Muscle of leg (tissue), 11 donors: ENCODE measurements around the gene CLPTM1L. TPM values are rescaled to one million over a fixed set of nuclear protein-coding genes. Genes with fewer than 3 reads are reported as not detected.
"Not testable (repeated sequence)": the region's sequence is repeated elsewhere in the genome, so short reads cannot be mapped to it uniquely, and the experiment has no call there.

Experiments
- DNase-seq: peaks from one replicate; pipeline ENCODE4 v3.0.0; 2013
- H3K27ac ChIP-seq: one replicate; pipeline ENCODE4 v1.5.1; 2013; ENCODE audit warnings: mild to moderate bottlenecking, low read length, control low read depth
- H3K27me3 ChIP-seq: one replicate; pipeline ENCODE4 v1.6.1; 2013; ENCODE audit warnings: low read length; ENCODE audit not compliant: control insufficient read depth, insufficient read depth
- H3K36me3 ChIP-seq: one replicate; pipeline ENCODE4 v1.6.1; 2013; ENCODE audit warnings: low read length; ENCODE audit not compliant: control insufficient read depth, insufficient read depth
- H3K4me1 ChIP-seq: one replicate; pipeline ENCODE4 v1.6.1; 2013; ENCODE audit warnings: low read length; ENCODE audit not compliant: control insufficient read depth, insufficient read depth
- H3K4me3 ChIP-seq: one replicate; pipeline ENCODE4 v1.5.1; 2013; ENCODE audit warnings: low read length, control low read depth
- H3K9me3 ChIP-seq: replicated peaks from 2 replicates; pipeline ENCODE4 v1.6.1; 2013; ENCODE audit warnings: low read depth, low read length; ENCODE audit not compliant: control insufficient read depth
- WGBS: methylation state at CpG from one replicate; pipeline ENCODE4 v1.1.5; 2013; ENCODE audit warnings: missing lambda C conversion rate; ENCODE audit not compliant: insufficient coverage; 5-methylcytosine and 5-hydroxymethylcytosine counted together
- polyA plus RNA-seq, 8 donors: library from polyadenylated mRNA; unstranded; fragments of 120-200 nt; gene quantifications; one replicate each; pipeline versions ENCODE4 v1.2.1 to v1.2.3, GENCODE V29; 2013; ENCODE audit warnings: inconsistent platforms in 1 of 8, low replicate concordance in 1 of 8; ENCODE audit not compliant: insufficient read length in 8 of 8, insufficient read depth in 1 of 8
- total RNA-seq: library from RNA; stranded (reverse); fragments of 120-200 nt; gene quantifications from one replicate; pipeline ENCODE4 v1.2.4, GENCODE V29; 2013

The CLPTM1L gene
- total and polyA plus RNA-seq, 9 donors = 49.1 to 73.6 (median 59.7) TPM

GRCh38 chr5:1362242-1363015 lies 17.5 kb upstream of the CLPTM1L start:
- Histone ChIP-seq H3K9me3 (no peaks in the 10 kb centered on the region), H3K36me3 (no peaks in the 10 kb centered on the region), H3K4me1 (no peaks in the 10 kb centered on the region), H3K4me3 (no peak overlapping the region), H3K27me3 (peaks cover 18% of the 10 kb centered on the region), H3K27ac (no peak overlapping the region)
- 78% methylated on average over 22 of the region's 29 CpGs for WGBS
- no peak for DNase-seq

DNA sequence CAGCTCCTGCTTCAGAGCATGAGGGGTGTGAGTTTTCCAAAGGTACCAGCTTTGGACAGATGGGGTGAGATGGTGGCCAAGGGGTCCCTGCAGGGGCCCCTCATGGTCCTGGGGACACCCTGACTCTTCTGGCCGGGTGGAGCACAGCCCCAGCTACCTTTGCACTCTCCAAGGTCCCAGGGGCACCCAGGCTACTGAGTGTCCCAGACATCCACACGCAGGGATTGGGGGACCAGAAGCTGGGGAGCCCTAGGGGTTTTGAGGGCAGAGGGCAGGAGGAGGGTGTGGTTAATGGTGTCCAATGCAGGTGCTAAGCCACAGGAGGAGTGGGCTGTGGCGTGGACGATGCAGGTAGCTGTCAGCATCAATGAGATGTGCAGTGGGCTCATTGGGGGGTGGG lies 16.0 kb upstream of the CLPTM1L start:
- DNase-seq = no peak
- 87% methylated on average over 4 of the region's 4 CpGs for WGBS
- no peaks in the 10 kb centered on the region for H3K9me3 ChIP-seq

GRCh38 chr5:1360367-1360766 lies 15.5 kb upstream of the CLPTM1L start:
- DNase-seq, H3K9me3 ChIP-seq, H3K4me1 ChIP-seq, H3K27ac ChIP-seq, H3K4me3 ChIP-seq, H3K36me3 ChIP-seq: not testable (repeated sequence)
- H3K27me3 ChIP-seq = peaks cover 19% of the 10 kb centered on the region
- WGBS = 86% methylated on average over 1 of the region's 7 CpGs

More for the DNA sequence above, 16.0 kb upstream of the CLPTM1L start:
- no peaks in the 10 kb centered on the region for H3K36me3 ChIP-seq
- H3K27ac ChIP-seq = no peak overlapping the region
- H3K4me3 ChIP-seq = no peak overlapping the region
- no peaks in the 10 kb centered on the region for H3K4me1 ChIP-seq
- peaks cover 19% of the 10 kb centered on the region for H3K27me3 ChIP-seq

DNA sequence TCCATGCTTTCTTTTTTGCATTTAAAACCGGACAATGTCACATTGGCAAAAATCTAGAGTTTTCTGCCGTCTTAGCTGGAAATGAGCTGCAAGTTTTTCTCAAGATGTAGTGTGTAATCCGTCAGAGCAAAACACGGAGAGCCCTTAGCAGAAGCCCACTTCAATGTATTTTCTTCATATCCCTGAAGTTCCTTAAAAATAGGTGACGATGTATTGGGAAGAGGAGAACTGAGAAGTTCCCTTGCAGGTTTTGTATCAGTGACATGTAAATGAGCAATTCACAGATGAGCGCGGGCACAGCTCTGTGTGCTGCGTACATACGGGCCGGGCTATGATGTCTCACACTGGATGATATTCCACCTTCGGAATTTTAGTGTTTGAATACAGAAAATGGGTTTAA lies 14.8 kb upstream of the CLPTM1L start:
- DNase-seq = no peak
- H3K27me3 ChIP-seq = peaks cover 21% of the 10 kb centered on the region
- no peaks in the 10 kb centered on the region for H3K9me3 ChIP-seq
- no peak overlapping the region for H3K4me3 ChIP-seq
- WGBS = 69% methylated on average over 2 of the region's 11 CpGs
- no peaks in the 10 kb centered on the region for H3K4me1 ChIP-seq
- H3K36me3 ChIP-seq = no peaks in the 10 kb centered on the region
- H3K27ac ChIP-seq = no peak overlapping the region

- no peak for DNase-seq
- Histone ChIP-seq H3K9me3 (no peaks in the 10 kb centered on the region), H3K27ac (no peak overlapping the region), H3K27me3 (peaks cover 21% of the 10 kb centered on the region), H3K4me1 (no peaks in the 10 kb centered on the region), H3K36me3 (no peaks in the 10 kb centered on the region), H3K4me3 (no peak overlapping the region)
- WGBS = 73% methylated on average over 27 of the region's 31 CpGs
Observed at GRCh38 chr5:1359031-1359645, 14.2 kb upstream of the CLPTM1L start.

DNA sequence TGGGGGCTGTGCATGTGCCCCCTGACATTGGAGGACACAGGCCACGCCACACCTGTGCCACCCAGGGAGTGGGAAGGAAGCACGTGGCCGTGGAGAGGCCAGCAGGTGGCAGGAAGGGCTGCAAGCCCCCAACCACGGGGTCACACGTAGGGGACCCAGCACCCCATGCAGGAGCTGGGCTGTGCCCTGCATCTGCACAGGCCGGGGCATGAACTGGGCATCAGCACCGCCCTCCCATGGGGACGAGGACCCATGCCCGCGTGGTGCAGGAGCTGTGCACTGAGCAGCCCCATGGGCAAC lies 13.8 kb upstream of the CLPTM1L start:
- H3K27ac ChIP-seq = no peak overlapping the region
- H3K4me1 ChIP-seq = no peaks in the 10 kb centered on the region
- no peaks in the 10 kb centered on the region for H3K36me3 ChIP-seq
- WGBS = 87% methylated on average over 10 of the region's 10 CpGs
- peaks cover 22% of the 10 kb centered on the region for H3K27me3 ChIP-seq
- no peak overlapping the region for H3K4me3 ChIP-seq
- H3K9me3 ChIP-seq = no peaks in the 10 kb centered on the region
- no peak for DNase-seq

DNA sequence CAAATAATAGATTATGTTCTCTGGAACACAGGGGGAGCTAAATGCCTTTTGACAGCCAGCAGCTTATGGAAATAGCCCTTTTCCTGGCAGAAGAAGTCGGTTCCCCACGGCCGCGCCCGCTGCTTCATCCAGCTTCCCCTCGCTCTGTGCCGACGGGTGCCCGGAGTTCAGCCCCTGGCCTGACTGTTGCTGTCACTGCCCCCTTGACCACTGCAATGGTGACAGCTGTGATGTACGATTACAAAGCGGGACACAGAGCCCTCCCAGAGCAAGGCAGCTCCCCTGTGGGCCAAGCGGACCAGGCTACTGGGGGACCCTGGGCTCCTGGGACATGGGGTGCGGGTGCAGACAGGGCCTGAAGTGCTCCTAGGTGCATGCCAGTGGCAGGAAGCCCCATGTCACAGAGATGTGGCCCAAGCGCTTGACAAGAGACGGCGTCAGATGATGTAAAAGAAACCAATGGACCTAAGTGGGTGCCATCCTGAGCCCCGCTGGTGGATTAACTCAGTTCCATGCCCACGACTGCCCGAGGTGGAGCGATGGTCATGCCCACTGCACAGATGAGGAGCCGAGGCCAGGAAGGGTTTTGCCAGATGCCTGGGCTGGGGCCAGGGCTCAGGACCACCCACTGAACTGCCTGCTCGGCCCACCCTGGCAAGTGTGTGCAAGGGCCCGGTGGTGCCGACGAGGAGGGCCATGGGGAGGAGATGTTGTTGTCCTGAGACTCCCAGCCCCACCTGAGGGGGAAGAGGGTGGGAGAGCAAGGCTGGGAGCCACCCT lies 13.2 kb upstream of the CLPTM1L start:
- 88% methylated on average over 23 of the region's 25 CpGs for WGBS
- Histone ChIP-seq H3K9me3 (no peaks in the 10 kb centered on the region), H3K27ac (no peak overlapping the region), H3K36me3 (no peaks in the 10 kb centered on the region), H3K27me3 (peaks cover 19% of the 10 kb centered on the region), H3K4me1 (no peaks in the 10 kb centered on the region), H3K4me3 (no peak overlapping the region)
- DNase-seq = no peak

DNA sequence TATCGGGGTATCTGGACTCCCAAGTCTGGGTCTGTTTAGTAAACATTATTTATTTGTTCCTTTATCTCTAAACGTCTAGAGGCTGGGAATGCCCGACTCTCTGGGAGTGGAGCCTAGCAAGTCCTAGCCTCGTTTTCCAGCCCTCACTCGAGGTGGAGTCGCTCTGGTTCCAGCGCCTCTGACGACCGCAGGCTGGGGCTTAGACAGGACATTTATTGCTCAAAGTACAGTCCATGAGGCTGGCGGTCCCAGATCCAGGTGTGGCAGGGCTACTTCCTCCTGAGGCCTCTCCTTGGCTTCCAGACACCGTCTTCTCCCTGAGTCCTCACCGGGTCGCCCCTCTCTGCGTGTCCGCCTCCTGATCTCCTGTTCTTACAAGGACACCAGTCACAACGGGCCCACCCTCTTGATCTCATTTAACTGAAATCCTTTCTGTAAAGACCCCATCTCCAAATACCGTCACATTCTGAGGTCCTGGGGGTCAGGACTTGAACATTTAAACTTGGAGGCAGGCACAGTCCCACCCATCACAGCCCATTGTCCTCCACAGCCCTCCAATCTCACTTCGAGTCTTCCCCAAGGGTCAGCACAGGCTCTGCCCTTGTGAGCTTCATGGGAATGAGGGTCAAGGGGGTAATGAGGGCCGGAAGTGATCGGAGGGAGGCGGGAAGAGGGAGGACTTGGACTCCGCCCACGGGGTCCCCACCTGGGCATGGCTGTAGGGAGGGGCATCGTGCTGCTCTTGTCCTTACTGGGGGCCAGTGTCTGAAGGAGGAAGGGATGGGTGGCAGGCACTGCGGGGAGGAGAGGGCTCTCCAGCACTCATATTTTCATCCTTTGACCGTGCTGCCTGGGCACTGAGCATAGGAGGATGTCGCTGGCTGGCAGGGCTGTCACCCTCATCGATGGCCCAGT lies 12.2 kb upstream of the CLPTM1L start:
- H3K27me3 ChIP-seq = peaks cover 17% of the 10 kb centered on the region
- whole genome bisulfite sequencing = 61% methylated on average over 21 of the region's 28 CpGs

DNA sequence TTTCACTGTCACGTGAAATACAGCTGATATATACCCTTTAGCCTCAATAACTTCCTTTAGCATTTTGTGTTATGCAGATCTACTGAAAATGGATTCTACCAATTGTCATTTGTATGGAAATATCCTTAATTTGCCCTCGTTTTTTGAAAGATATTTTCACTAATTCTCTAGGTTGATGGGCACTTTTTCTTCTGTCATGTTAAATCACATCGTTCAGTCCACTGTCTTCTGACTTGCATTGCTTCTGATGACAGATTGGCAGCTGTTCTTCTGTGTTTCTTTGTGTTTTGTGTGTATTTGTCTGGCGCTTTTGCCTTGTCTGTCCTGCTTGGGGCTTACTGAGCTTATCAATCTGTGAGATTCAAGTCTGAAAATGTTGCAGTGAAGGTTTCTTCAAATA lies 9.7 kb upstream of the CLPTM1L start:
- WGBS = no CpG with 5 or more reads among the region's 4 CpGs
- no peak overlapping the region for H3K4me3 ChIP-seq
- no peaks in the 10 kb centered on the region for H3K9me3 ChIP-seq
- H3K27me3 ChIP-seq = peaks cover 14% of the 10 kb centered on the region
- no peaks in the 10 kb centered on the region for H3K36me3 ChIP-seq
- no peak for DNase-seq
- no peaks in the 10 kb centered on the region for H3K4me1 ChIP-seq
- H3K27ac ChIP-seq = no peak overlapping the region

More for the DNA sequence above, 12.2 kb upstream of the CLPTM1L start:
- no peaks in the 10 kb centered on the region for H3K9me3 ChIP-seq
- H3K4me1 ChIP-seq = no peaks in the 10 kb centered on the region
- DNase-seq = no peak
- H3K27ac ChIP-seq = no peak overlapping the region
- H3K36me3 ChIP-seq = no peaks in the 10 kb centered on the region
- H3K4me3 ChIP-seq = no peak overlapping the region
